ENCODE data around the gene COL6A2. TPM values are rescaled to one million over a fixed set of nuclear protein-coding genes. Genes with fewer than 3 reads are reported as not detected.
"Not testable (repeated sequence)": the region's sequence is repeated elsewhere in the genome, so short reads cannot be mapped to it uniquely, and the experiment has no call there.

Gene COL6A2
- total RNA-seq, 2 donors from 2014 or later = 198 to 474 TPM

- H3K27me3 ChIP-seq (replicated peaks; ENCODE audit: insufficient read depth) = no peaks in the 10 kb centered on the region
- no peak overlapping the region for H3K4me3 ChIP-seq
- DNase-seq (ENCODE audit: low spot score) = no peak
- no peaks in the 10 kb centered on the region for H3K9me3 ChIP-seq
- peak overlapping the region; percentile 28 to 50 for H3K27ac ChIP-seq
- WGBS = 56% methylated on average over 14 of the region's 14 CpGs
- no peaks in the 10 kb centered on the region for H3K4me1 ChIP-seq (replicated peaks)
- intact Hi-C loops (cut with DNase I) = loop anchor here (10.0 kb wide), 1 partner anchor 138 kb away; the partner anchor contains the start of genes MCM3AP and YBEY
- no peaks in the 10 kb centered on the region for H3K36me3 ChIP-seq
- TF ChIP-seq POLR2AphosphoS5 (IDR thresholded peaks at IDR 0.05) = no peak
- no peak for TF ChIP-seq CTCF (IDR thresholded peaks at IDR 0.05)
- TF ChIP-seq POLR2A (IDR thresholded peaks at IDR 0.05) = no peak
These were observed 48.9 kb downstream of the COL6A2 start for GRCh38 chr21:46146856-46147255.

GRCh38 chr21:46147429-46147828 lies 49.5 kb downstream of the COL6A2 start:
- H3K27ac ChIP-seq = peak overlapping the region in 1 of 2 donors; percentile 50
- not testable (repeated sequence) for H3K9me3 ChIP-seq; H3K27me3 ChIP-seq (replicated peaks; ENCODE audit: insufficient read depth); H3K4me1 ChIP-seq (replicated peaks); H3K4me3 ChIP-seq; H3K36me3 ChIP-seq
- peak; percentile 13 to 61 (median 56) for TF ChIP-seq CTCF (IDR thresholded peaks at IDR 0.05)
- intact Hi-C loops (cut with DNase I) = loop anchor here (10.0 kb wide), 1 partner anchor 137 kb away; the partner anchor contains the start of genes MCM3AP and YBEY
- DNase-seq (ENCODE audit: low spot score) = peak; percentile 57
- 85% methylated on average over 12 of the region's 12 CpGs for WGBS

GRCh38 chr21:46148106-46148505 lies 50.2 kb downstream of the COL6A2 start:
- whole genome bisulfite sequencing = 80% methylated on average over 11 of the region's 11 CpGs
- Histone ChIP-seq H3K36me3 (no peaks in the 10 kb centered on the region), H3K27ac (peak overlapping the region in 1 of 2 donors; percentile 50), H3K4me1 (replicated peaks) (no peaks in the 10 kb centered on the region), H3K4me3 (no peak overlapping the region), H3K27me3 (replicated peaks; ENCODE audit: insufficient read depth) (no peaks in the 10 kb centered on the region), H3K9me3 (no peaks in the 10 kb centered on the region)
- no peak for DNase-seq (ENCODE audit: low spot score)
- TF ChIP-seq CTCF (IDR thresholded peaks at IDR 0.05) (no peak), POLR2A (IDR thresholded peaks at IDR 0.05) (no peak), POLR2AphosphoS5 (IDR thresholded peaks at IDR 0.05) (no peak)
- intact Hi-C loops (cut with DNase I) = loop anchor here (10.0 kb wide), 1 partner anchor 137 kb away; the partner anchor contains the start of genes MCM3AP and YBEY

GRCh38 chr21:46149205-46149901 lies 51.4 kb downstream of the COL6A2 start:
- Histone ChIP-seq H3K27me3 (replicated peaks; ENCODE audit: insufficient read depth) (no peaks in the 10 kb centered on the region), H3K36me3 (no peaks in the 10 kb centered on the region), H3K9me3 (no peaks in the 10 kb centered on the region), H3K27ac (peak overlapping the region in 1 of 2 donors; percentile 27), H3K4me3 (no peak overlapping the region), H3K4me1 (replicated peaks) (no peaks in the 10 kb centered on the region)
- no peak for DNase-seq (ENCODE audit: low spot score)
- intact Hi-C loops (cut with DNase I) = loop anchor here (10.0 kb wide), 1 partner anchor 135 kb away; the partner anchor contains the start of genes MCM3AP and YBEY
- TF ChIP-seq POLR2AphosphoS5 (IDR thresholded peaks at IDR 0.05) = no peak
- TF ChIP-seq POLR2A (IDR thresholded peaks at IDR 0.05) = no peak
- TF ChIP-seq CTCF (IDR thresholded peaks at IDR 0.05) = no peak
- 88% methylated on average over 22 of the region's 22 CpGs for WGBS

- Histone ChIP-seq H3K9me3 (no peaks in the 10 kb centered on the region), H3K27ac (peak overlapping the region in 1 of 2 donors; percentile 27), H3K36me3 (no peaks in the 10 kb centered on the region), H3K4me3 (no peak overlapping the region), H3K27me3 (replicated peaks; ENCODE audit: insufficient read depth) (no peaks in the 10 kb centered on the region), H3K4me1 (replicated peaks) (no peaks in the 10 kb centered on the region)
- intact Hi-C loops (cut with DNase I) = loop anchor here (10.0 kb wide), 1 partner anchor 175 kb away; the partner anchor contains the start of genes C21orf58 and PCNT
- no peak for DNase-seq (ENCODE audit: low spot score)
- TF ChIP-seq POLR2A (IDR thresholded peaks at IDR 0.05) (no peak), POLR2AphosphoS5 (IDR thresholded peaks at IDR 0.05) (no peak), CTCF (IDR thresholded peaks at IDR 0.05) (no peak)
- 75% methylated on average over 19 of the region's 19 CpGs for WGBS
These were observed 52.2 kb downstream of the COL6A2 start for GRCh38 chr21:46150073-46150472.

Data from prostate gland (tissue), 2 donors.